H4 (cell line): ENCODE measurements around the gene PDE1A. TPM values are rescaled to one million over a fixed set of nuclear protein-coding genes. Genes with fewer than 3 reads are reported as not detected.
"Not testable (repeated sequence)": the region's sequence is repeated elsewhere in the genome, so short reads cannot be mapped to it uniquely, and the experiment has no call there.

Experiments
- DNase-seq: peaks from one replicate; pipeline ENCODE4 v3.0.0-alpha.2; 2015; ENCODE audit warnings: low spot score
- total RNA-seq: library from RNA; depleted of rRNA; stranded (reverse); fragments of >200 nt; shearing (Covaris generic); gene quantifications from 2 replicates; pipeline ENCODE4 v1.2.3, GENCODE V29; 2014

Gene PDE1A
- total RNA-seq, 1 experiment from 2014 or later: 1.2 TPM

GRCh38 chr2:182406221-182406620, 20.6 kb downstream of the PDE1A start:
- DNase-seq: no peak

GRCh38 chr2:182404975-182405561, 21.8 kb downstream of the PDE1A start:
- peak; percentile 21 for DNase-seq

- no peak for DNase-seq
Observed at GRCh38 chr2:182404092-182404491, 22.7 kb downstream of the PDE1A start.

DNA sequence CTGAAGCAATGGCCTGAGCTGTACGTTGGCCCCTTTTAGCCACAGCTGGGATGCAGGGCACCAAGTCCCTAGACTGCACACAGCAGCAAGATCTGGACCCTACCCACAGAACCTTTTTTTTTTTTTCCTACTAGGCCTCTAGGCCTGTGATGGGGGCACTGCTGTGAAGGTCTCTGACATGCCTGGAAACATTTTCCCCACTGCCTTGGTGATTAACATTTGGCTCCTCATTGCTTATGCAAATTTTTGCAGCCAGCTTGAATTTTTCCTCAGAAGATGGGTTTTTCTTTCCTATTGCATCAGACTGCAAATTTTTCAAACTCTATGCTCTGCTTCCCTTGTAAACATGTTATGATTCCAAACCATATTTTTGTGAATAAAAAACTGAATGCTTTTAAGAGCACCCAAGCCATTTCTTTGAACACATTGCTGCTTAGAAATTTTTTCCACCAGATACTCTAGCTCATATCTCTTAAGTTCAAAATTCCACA, 33.5 kb downstream of the PDE1A start:
- DNase-seq: no peak

- DNase-seq: no peak
Observed at GRCh38 chr2:182391443-182391842, 35.4 kb downstream of the PDE1A start.

DNA sequence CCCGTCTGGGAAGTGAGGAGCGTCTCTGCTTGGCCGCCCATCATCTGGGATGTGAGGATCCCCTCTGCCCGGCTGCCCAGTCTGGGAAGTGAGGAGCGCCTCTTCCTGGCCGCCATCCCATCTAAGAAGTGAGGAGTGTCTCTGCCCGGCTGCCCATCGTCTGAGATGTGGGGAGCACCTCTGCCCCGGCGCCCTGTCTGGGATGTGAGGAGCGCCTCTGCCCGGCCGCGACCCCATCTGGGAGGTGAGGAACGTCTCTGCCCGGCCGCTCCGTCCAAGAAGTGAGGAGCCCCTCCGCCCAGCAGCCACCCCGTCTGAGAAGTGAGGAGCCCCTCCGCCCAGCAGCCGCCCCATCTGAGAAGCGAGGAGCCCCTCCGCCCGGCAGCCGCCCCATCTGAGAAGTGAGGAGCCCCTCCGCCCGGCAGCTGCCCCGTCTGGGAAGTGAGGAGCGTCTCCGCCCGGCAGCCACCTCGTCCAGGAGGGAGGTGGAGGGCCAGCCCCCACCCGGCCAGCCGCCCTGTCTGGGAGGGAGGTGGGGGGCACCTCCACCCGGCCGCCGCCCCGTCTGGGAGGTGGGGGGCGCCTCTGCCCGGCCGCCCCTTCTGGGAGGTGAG, 40.5 kb downstream of the PDE1A start:
- not testable (repeated sequence) for DNase-seq

DNA sequence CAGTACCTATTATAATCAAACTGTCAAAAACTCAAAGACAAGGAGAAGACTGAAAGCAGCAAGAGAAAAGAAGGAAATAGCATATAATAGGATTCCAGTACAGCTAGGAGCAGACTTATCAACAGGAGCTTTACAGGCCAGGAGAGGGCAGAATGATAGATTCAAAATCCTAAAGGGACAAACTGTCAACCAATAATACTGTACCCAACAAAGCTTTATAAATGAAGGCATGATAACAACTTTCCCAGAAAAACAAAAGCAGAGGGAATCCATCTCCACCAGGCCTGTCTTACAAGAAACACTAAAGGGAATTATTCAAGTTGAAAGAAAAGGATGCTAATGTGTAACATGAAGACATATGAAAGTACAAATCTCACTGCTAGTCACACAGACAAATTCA, 42.0 kb downstream of the PDE1A start:
- DNase-seq: no peak

- no peak for DNase-seq
Observed at GRCh38 chr2:182381225-182381624, 45.6 kb downstream of the PDE1A start.

GRCh38 chr2:182379241-182379640, 47.6 kb downstream of the PDE1A start:
- DNase-seq: no peak

DNA sequence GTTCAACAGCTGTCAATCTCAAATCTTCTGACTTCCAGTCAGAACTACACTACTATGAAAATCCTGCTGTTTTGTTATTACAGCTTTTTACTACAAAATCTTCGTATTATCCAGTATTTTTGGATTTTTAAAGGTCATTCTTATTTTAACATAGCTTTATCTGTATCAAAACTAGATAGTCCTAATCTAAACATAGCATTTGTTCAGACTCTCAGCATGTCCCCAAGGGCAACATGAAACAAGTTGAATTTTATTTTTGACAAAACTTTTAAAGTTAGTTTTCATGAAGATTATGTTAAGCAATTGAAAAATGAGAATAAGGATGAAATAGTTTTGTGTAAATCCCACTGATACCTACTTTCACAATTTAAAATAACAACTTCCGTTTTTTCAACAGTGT, 48.1 kb downstream of the PDE1A start:
- no peak for DNase-seq

GRCh38 chr2:182377467-182377866, 49.4 kb downstream of the PDE1A start:
- no peak for DNase-seq

GRCh38 chr2:182375862-182376261, 51.0 kb downstream of the PDE1A start:
- DNase-seq: no peak

- peak; percentile 89 for DNase-seq
Observed at GRCh38 chr2:182372661-182373060, 54.2 kb downstream of the PDE1A start.

- DNase-seq: no peak
Observed at GRCh38 chr2:182368996-182369395, 57.8 kb downstream of the PDE1A start.

DNA sequence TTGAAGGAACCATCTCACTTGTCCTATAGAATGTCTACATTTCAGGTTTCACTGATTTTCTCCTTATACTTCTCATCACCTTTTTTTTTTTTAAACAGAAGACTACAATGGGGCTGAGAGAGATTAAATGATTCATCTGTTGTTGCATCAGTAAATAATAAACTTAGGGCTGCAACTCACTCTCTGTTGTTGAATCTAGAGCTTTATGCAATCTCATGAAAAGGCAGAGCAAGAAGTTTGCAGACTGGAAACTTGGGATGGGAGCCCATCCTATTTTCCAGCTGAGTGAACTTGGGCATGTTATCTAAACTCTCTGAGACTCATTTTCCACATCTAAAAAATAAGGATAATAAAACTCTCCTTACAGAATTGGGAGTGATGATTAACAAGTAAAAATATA, 58.4 kb downstream of the PDE1A start:
- DNase-seq: no peak

GRCh38 chr2:182367401-182367800, 59.4 kb downstream of the PDE1A start:
- no peak for DNase-seq

DNA sequence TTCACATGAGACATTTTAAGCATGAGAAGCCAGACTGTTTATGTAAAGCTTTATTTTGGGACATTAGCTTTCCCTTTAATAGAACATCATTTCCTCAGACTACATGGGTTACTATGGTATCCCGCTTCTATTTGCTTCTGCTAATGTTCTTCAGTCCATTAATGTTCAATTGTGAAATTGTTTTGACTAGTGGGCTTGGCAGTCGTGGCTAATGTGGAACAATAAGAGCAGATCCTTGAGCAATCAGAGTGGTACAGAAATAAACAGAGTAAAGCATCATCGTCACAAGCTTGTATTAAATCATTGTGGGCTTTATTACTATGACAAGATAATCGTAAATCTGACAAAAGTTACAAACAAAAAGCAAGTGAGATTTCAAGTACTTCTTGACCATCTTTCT, 60.2 kb downstream of the PDE1A start:
- DNase-seq: peak; percentile 50

- no peak for DNase-seq
Observed at GRCh38 chr2:182365855-182366254, 61.0 kb downstream of the PDE1A start.

DNA sequence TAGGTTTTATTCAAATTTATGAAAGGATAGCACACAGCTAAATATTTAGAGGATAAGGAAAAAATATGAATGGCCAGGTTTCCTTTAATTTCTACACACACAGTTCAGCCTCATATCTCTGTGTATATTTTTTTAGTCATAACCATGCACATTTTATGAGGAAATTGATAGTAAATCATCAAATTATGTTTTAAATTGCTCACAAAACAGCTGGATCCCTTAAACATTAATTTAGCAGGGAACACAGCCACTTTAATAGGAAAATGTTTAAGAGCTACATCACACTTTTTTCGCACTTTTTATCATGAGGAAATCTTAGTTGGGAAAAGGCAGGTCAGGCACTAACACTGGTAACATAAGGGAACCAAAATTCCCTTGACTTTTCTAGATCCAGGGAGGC, 65.4 kb downstream of the PDE1A start:
- no peak for DNase-seq

DNA sequence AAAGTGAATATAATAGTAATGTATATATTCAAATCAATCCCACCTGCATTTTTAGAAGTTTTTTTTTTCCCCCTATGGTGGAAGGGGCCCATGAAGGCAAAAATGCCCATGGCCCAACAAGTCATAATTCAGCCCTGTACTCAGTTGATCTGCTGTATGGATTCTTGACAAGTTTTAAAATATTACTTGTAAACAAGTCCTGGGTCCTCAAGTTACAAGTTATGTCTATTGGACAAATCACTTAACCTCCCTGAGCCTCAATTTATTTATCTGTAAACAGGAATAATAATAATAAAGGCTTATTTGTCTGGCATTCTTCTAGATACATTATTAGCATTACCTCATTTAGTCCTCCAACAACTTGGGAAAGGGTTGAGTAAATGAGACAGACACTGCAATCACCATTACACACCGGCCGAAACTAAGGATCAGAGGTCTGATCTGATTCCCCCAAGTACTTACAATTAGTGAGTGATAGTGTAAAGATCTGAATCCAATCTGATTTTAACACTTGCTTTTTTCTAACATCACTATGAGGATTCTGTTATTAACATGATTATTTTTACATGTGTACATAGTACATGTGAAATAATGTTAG, 66.1 kb downstream of the PDE1A start:
- DNase-seq: no peak

DNA sequence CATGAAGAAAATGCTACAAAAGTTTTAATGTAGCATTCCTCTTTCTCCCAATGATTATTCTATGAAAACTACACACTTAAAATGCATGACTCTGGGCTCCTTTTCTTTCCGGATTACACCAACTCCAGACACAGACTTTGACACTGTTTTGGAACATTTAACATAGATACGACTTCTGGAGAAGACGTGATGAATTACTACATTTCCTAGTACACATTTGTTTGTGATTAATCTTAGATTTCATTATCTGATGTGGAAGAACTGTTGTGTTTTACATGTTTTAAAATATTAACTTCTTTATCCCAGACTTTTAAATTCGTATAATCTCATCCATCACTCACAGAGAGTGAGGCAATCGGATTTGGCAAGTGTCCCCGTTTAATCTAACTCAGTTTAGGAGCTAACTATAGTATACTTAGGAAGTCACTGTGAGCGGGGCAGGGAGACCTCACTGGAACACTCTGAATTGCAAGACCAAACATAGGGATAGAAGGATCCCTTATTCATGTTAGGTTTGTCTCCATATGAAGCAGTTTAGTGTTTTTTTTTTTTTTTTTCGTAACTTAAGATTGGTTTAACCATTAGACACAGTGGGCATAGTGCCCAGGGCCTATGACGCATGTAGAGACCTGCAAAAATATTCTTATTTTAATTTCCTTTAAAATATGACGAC, 66.7 kb downstream of the PDE1A start:
- DNase-seq: no peak

DNA sequence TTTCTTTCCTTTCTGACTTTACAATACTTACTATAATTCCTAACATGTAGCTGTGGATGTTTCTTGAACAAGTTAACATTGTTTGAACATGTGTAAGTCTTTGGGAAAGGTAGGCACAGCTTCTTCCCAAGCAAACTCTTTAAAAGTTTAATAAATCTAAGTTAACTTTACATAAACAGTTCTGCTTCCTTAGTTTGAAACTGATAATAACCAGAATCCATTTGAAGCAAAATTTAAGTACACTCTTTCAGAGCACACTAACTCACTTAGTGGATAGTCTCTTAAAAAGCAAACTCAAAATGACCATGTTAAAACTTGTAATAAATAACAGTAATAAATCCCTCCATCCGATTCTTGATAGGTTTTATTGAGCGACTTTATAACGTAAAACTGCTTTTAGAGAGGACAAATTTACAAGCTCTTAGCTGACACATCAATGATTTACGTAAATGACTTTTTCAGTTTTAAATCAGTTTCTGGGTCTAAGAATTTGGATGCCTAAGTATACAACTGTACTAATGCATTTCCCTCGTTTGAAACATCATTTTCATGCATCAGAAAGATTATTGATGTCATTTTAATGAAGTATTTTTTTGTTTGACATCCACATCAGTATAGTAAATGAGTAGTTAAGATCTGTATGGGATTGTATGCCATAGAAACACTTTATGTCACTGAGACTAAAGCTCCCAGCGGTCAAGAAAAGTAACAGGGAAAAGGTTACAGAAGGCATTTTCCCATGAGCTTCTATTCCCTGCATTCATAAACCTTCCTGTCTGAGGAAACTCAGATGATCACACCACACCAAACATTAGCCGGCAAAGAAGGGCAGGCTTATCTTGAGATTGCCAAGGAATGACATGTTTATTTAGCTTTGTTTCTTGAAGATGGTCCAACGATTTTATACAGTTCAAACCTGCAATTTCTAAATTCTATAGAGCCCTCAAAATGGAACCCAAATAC, 67.5 kb downstream of the PDE1A start:
- no peak for DNase-seq
